ENCODE data around the gene RNF166.
A peak's percentile ranks its signal among the peaks of the same experiment; 100 is the strongest.

Gene RNF166, protein sequence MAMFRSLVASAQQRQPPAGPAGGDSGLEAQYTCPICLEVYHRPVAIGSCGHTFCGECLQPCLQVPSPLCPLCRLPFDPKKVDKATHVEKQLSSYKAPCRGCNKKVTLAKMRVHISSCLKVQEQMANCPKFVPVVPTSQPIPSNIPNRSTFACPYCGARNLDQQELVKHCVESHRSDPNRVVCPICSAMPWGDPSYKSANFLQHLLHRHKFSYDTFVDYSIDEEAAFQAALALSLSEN

DNA sequence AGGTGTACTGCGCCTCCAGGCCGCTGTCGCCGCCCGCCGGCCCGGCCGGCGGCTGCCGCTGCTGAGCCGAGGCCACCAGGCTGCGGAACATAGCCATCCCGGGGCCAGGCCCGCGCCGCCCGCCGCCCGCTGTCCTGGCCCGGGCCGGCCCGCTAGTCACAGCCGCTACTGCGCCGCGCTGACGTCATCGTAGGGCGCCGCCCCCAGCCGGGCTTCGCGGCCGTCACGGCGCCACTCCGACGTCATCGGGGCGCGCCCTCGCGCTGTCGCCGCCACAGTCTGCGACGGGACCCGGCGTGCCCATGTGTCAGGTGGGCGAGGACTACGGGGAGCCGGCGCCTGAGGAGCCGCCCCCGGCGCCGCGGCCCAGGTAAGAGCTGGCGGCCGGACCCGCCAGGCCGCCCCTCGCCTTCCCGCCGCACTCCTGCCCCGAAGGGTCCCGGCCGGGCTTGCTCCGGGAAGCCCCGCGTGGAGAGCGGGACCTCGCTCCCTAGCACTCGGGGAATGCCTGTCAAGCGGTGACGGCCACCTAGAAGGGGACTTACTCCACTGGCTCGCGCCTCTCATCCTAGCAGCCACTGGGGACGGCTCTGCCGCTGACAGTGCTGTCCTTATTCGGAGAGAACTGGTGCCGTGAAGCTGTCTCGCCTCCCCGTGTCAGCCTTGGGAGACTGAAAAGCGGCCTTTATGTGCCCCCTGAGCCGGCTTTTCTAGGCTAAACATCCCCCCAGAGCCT lies at the start of gene RNF166, which contains the start of gene CTU2:
TSS of gene RNF166 (minus strand) at position 180 of the 736 bp plus-strand sequence. CDS start at position 97, 83 bp downstream.
TSS of gene CTU2 (plus strand) at position 275 of the 736 bp plus-strand sequence. CDS start at position 303, 28 bp downstream.
- DNase-seq = peak; percentile 88

DNA sequence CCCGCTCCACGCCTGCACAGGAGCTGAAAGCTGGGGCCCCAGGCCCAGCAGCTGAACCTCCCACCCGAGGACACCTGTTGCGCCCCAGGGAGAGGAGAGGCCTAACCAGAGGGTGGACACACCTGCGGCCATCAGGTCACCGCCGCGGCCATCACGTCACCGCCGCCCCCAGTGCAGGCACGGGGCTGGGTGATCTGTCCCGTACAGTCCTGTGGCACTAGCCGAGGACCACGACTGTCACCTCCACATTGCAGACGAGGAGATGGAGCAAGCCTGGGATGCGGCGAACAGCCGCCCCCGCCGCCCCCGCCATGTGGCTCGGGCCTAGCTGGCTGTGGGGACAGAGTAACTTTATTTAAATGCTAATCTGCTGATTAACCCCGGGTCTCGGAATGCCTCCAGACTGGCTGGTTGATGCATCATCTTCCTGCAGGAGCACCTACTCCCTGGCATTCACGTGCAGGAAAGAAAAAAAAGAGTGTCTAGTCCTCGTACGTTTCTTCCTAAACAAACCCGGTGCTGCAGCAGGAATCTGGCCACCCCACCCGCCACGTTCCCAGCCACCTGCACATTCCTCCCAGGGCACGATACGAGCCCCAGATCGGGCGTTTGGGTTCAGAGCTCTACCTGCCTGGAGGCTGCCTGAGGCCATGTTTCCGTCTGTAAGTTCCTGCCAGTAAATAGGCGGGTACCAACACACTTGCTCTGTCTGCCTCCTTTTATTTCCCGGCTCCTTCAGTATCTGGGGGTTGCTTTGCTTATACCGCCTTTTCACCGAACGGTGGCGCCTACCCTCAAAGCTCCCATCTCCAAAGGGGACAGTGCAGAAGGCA lies 48.9 kb upstream of the RNF166 start:
- DNase-seq = peak; percentile 57

GRCh38 chr16:88754109-88754911 lies 48.1 kb upstream of the RNF166 start:
- no peak for DNase-seq

DNA sequence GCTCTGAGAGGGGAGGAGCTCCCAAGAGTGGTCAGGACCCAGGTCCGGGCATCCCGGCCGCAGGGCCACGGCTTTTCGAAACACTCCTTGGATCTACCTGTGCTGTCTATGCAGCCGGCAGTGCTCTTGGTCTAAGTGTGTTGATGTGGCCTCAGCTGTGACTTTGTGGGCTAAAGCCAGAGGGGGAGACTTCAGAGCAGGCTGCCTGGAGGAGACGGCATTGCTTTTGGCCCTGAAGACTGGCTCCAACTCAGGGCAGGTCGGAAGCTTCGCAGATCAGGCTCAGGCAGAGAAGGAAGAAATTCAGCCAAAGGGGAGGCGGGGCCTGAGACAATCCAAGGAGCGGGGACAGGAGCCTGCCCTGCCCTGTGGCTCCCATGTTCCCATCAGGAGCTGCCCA lies 47.4 kb upstream of the RNF166 start:
- no peak for DNase-seq

DNA sequence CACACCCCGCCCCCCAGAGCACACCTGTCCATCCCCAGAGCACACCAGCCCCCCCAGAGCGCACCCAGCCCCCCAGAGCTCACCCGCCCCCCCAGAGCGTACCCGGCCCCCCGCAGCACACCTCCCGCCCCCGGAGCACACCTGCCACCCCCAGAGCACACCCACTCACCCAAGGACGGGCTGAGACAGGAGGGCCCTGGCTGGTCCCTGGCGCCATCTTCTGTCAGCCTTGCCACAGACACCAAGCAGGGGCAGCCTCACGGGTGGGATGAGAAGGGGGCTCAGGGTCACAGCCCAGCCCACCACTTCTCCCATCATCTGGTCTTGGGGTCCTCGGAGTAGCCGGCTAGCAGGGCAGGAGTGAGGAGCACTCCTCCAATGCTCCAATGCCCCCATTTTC lies 47.0 kb upstream of the RNF166 start:
- no peak for DNase-seq

DNA sequence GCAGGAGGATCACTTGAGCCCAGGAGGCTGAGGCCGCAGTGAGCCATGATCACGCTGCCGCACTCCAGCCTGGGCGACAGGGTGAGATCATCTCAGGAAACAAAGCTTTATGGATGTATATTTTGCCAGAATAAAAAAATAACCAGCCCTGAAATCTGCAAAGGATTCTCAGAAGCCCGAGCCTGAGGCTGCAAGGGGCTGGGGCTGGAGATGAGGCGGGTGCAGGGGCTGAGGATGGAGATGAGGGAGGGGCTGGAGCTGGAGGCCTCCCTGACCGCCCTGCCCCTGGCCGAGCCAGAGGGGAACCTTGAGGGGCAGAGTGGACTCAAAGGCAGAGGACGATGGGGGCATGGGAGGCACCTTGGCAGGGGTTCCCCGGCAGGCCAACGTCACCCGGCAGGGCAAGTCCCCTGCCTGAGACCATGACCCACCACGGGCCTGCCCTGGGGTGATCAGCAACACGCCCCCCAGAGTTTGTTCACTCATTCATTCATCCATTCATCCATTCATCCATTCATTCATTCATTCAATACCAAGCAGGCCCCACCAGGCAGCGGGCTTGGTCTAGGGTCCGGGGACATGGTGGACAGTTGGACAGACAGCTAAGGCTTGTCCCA lies 46.3 kb upstream of the RNF166 start:
- no peak for DNase-seq

- DNase-seq = no peak
These were observed 44.6 kb upstream of the RNF166 start for GRCh38 chr16:88750854-88751253.

GRCh38 chr16:88749358-88749757 lies 43.1 kb upstream of the RNF166 start:
- DNase-seq = no peak

DNA sequence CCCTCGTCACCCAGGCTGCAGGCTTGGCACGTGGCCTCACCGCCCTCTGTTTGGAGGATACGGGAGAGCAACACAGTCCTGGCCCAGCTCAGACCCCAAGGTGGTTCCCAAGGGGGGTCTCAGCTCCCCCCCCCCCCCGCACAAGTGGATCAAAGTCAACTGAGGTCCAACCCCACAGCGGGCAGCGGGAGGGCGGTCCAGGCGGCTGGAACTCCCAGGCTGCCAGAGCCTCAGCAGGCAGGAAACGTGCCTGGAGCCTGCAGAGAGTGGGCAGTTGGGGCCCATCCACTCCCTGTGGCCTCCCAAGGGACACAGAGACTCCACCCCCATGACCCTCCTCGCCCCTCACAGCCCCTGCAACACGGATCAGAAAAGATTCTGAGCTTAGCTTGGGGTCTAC lies 42.2 kb upstream of the RNF166 start:
- no peak for DNase-seq

- DNase-seq = peak; percentile 31
These were observed 41.5 kb upstream of the RNF166 start for GRCh38 chr16:88747588-88748301.

DNA sequence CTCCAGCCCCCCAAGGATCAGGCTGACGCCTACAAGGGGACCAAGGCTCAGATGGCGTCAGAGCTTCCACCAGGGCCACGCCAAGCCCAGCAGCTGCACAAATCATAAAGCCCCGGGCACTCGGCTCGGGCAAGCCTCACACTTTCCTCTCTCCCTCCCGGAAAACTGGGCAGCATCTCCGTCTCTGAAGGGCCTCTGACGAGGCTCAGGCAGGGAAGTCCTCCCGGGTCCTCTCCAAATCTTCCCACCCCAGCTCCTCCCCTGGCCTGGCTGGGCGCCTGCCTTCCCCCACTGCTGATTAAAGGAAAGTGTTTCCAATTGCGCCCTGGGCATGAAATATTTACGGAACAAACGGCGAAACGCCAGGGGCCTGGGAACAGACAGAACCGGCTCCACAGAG lies 40.3 kb upstream of the RNF166 start:
- DNase-seq = no peak

- DNase-seq = no peak
These were observed 38.6 kb upstream of the RNF166 start for GRCh38 chr16:88744577-88745521.

DNA sequence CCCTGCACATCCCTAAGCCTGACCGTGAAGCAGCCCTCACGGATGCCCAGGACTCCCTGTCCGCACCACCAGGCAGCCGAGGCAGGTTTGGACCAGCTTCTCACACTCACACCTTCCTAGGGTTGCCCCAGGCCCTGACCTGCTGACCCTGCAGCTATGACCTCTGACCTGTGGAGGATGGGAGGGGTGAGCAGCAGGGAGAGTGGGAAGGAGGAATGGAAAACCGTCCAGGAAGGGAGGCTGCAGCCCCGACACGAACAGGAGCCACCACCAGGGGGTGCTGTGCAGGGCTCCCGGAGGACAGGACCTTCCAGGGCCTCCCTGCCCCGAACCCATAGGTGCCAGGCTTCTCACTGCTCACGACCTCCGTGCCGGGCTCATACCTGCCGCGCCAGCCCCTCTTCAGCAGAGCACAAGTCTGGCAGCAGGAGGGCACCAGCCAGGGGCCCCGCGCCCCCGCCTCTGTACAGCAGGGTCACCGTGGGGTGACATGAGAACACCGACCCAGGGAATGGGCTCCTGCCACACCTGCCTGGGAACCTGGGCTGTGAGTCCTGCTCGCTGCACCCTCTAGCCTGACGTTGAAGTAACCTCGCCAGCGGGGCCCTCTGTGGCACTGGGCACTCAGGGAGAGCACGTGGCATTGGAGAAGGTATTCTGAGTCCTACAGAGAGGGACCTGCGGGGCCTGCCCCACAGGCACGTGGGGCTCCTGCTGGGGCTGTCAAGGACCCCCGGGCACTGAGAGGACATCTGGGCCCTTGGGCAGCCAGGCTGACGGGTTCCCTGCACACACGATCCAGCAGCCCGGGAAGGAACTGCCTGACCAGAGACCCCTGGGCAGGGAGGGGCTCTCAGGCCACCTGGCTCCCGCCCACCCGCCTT lies 37.7 kb upstream of the RNF166 start:
- peak; percentile 51 for DNase-seq

DNA sequence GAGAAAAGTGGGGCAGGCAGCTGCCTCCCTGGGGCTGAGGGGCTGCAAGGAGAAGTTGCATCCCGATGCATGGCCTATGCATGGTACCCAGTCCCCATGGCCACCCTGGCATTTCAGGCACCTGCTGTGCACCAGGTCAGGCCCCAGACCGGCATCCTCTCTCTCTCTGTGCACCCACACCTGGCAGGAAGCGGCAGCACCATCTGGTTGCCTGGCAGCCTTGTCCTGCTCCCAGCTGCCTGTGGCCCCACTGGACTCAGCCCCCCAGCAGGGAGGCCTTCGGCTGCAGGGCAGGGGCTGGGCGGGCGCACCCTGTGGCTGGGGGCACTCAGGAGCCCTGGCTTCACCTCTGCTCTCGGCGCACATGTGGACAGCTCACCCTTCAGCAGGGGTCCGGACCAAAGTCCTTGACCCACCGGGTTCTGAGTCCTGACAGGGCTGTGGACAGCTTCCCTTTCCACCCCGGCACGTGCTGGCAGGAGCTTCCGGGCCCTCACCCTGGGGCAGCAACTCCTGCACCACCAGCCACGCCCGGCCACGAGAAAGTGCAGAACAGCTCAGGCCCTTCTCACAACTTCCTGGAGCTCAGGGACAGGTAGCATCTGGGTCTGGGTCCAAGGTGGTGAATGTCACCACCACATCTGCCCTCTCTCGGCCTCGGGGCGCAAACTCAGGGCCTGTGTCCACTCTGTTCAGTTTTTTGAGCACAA lies 36.8 kb upstream of the RNF166 start:
- no peak for DNase-seq

DNA sequence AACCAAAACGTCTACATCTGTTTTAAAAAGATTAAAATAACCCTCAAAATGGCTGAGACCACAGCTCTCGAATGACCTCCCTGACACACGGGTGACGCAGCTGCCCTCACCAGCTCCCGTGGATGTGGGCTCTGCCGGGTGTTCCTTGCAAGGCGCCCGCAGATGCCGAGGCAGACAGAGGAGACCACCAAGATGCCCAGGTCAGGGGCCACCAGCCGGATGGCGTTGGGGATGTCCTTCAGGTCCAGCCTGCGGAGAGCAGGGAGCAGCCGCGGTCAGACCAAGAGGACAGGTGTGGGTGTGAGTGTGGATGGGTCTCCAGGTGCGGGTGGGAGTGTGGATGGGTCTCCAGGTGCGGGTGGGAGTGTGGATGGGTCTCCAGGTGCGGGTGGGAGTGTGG lies 35.2 kb upstream of the RNF166 start:
- no peak for DNase-seq

GRCh38 chr16:88740727-88741055 lies 34.5 kb upstream of the RNF166 start:
- no peak for DNase-seq

- no peak for DNase-seq
These were observed 33.9 kb upstream of the RNF166 start for GRCh38 chr16:88739977-88740726.

Measured in fibroblast of skin of right biceps (primary cell).